ENCODE measurements around the gene MANEAL.

MANEAL gene

GRCh38 chr1:37828410-37829074 is 34.9 kb downstream of the MANEAL start:
- DNase-seq (ENCODE audit: low spot score) = no peak

DNA sequence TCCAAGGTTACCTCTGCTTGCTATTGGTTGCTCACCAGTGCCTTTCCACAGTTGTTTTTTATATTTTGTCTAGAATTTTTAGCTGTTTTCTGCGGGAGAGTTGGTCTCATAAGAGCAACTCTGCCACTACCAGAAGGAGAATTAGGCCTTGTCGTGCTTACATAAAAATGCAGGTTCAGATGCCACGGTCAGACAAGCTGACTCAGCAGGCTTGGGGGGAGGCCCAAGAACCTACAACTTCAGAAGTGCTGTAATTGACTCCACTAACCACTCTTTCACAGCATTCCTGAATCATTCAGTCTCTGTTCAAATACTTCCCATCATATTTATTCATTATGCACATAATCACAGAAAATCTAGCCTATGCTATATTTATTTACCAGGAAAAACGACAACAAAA is 37.5 kb downstream of the MANEAL start:
- no peak for DNase-seq (ENCODE audit: low spot score)

DNA sequence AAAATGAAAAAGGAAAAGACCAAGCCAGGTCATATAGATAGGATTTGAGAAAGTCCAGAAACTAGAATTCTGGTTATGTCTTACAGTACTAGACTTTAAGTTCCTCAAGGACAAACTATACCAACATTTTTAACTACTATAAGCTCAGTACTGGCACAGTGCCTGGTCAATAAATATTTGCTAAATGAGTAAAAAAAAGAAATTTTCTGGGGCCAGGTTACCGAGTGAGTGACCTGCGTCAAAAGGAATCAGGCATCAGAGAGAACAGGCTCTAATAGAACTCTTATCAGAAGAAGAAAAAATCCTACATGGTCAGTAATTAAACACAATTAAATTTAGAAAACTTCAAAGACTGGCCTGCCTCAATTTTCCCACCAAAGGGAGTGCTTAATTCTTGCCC is 38.2 kb downstream of the MANEAL start:
- DNase-seq (ENCODE audit: low spot score) = no peak

- DNase-seq (ENCODE audit: low spot score) = no peak
Measured at GRCh38 chr1:37836788-37837187, 43.1 kb downstream of the MANEAL start.

- DNase-seq (ENCODE audit: low spot score) = no peak
Measured at GRCh38 chr1:37839676-37840075, 46.0 kb downstream of the MANEAL start.

- DNase-seq (ENCODE audit: low spot score) = no peak
Measured at GRCh38 chr1:37840711-37841110, 47.1 kb downstream of the MANEAL start.

DNA sequence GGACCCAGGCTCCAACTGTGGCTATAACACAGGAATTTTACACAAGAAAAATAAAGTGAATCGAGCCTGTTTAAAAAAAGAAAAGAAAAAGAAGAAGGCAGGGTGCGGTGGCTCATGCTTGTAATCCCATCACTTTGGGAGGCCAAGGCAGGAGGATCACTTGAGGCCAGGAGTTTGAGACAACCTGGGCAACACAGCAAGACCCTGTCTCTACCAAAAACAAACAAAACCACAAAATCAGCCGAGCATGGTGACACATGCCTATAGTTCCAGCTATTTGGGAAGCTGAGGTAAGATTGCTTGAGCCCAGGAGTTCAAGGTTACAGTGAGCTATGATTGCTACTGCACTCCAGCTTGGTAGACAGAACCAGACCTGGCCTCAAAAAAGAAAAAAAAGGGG is 48.0 kb downstream of the MANEAL start:
- DNase-seq (ENCODE audit: low spot score) = no peak

DNA sequence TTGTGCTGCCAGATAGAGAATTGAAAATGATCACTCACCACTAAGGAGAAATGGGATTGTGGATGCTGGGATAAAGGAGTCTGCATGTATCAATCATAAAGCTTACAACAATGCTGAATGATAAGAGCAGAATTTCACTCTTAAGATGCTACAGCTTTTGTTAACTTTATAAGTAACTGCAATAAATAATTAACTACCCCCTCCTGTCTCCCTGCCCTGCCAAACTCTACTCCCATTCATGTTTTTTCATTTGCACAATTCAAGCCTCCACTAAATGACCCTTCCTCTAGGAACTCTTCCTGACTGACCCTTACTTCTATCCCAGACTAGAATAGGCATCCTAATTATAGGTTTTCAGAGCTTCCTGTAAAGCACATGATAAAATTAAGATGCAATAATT is 50.9 kb downstream of the MANEAL start:
- DNase-seq (ENCODE audit: low spot score) = no peak

DNA sequence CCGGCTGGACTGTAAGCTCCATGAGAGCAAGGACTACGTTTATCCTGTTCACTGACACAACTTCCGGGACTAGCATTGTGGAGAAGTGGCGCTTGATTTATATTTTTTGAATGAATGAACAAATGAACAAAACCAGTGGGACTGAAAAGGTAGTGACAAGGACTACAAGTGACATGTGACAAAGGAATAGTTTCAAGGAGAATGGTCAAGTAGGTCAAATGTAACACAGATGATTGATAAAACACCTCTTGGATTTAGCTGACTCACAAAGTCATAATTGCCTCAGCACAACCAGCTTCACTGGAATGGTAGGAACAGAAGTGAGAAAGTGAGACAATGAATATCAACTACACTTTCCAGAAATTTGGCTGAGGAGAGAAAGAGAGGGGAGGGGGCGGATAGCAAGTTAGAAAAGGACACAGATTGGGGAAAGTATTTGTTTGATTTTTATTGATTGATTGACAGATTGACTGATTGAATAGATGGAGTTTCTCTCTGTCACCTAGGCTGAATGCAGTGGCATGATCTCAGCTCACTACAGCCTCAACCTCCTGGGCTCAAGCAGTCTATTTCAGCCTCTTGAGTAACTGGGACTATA is 51.5 kb downstream of the MANEAL start:
- DNase-seq (ENCODE audit: low spot score) = no peak

GRCh38 chr1:37845786-37846185 is 52.1 kb downstream of the MANEAL start:
- DNase-seq (ENCODE audit: low spot score) = no peak

DNA sequence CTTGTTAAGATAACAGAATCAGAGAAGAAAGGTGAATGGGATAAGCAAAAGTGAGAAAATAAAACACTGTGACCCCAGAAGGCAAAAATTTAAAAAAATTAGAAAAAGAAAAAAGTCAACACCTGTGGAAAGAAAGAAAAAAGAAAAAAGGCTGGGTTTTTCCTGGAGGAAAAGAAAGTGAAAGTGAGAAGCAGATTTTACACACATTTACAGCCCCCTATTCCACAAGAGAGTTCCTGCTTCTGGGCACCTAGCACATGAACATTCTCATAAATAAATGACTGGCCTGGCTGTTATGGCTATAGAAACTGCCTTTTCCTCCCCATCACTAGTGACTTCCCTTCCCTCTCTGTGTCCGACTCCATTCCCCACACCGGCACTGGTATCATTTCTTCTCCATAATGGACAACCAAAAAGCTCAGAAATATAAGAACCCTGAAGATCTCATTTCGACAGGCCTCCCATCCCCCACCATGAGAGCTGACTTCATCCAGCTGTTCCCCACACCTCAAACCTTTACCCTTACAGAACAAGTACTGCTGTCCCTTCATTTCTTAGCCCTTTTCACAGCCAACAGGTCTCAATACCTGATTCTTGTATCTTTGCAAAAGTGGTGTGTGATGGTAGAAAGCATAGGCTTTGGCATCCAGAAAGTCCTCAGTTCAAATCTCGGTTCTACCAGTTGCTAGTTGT is 53.1 kb downstream of the MANEAL start:
- DNase-seq (ENCODE audit: low spot score) = no peak

DNA sequence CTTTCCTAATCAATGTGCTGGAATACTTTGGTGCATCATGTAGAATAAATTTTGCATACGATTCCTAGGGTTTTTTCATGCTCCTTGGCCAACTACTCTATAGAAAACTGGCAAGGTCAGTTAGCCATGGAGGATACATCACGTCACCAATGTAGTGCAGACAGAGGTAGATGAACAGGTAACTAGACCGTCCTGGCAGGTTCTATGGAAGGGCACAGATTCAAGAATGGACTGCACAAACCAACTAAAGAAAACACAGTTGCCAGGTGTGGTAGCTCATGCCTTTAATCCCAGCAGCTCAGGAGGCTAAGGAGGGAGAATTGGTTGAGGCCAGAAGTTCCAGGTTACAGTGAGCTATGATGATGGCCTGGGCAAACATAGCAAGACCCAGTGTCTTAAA is 55.8 kb downstream of the MANEAL start:
- DNase-seq (ENCODE audit: low spot score) = no peak

- DNase-seq (ENCODE audit: low spot score) = no peak
Measured at GRCh38 chr1:37850352-37850955, 56.8 kb downstream of the MANEAL start.

Data from HuH-7.5 (cell line).